ENCODE measurements around the gene BCL6. TPM values are rescaled to one million over a fixed set of nuclear protein-coding genes. Genes with fewer than 3 reads are reported as not detected.

Gene BCL6
- total and polyA plus RNA-seq, 2 donors (not counting 3 experiments of a cell fraction or from before 2014, with no cell fraction given) = 6.9 to 12.1 TPM

DNA sequence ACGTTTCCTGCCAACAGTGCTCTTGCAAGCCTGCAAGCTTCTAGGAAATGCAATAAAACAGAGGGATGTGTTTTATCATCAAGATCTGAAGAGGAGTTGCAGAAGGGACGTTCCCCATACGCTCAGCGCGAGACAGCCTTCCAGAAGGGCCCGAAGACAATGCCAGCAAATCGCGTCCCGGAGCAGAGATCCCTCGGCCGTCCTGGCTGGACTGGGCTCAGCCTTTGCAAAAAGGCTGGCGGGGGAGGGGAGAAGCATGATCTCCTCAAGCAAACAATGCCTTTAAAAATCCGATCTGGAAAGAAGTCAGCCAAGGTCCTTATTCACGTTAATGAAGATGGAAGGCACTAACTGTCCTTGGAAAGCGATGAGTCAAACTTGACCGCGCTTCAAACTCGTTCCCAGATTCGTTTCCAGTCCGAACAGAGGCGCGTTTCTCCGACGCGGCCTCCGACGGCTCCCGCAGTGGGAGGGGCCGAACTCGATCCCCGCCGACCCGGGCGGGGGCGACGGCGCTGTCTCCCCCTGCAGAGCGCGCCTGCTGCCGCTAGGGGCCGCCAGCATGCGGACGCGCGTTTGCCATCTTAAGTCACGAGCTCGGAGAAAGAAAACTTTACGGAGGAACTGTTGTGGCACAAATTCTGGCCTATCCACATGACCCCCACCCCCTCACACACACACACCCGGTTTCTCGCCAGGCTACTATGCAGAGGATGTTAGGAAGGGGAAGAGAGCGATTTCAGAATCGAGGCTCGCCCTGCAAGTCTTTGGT, 5.5 kb downstream of the BCL6 start:
- Histone ChIP-seq H4K20me1 (replicated peaks; ENCODE audit: control insufficient read depth, extremely low read depth, insufficient read depth, low read length) (no peaks in the 10 kb centered on the region), H3K4me3 (replicated peaks in 1 of 3; ENCODE audit: insufficient read depth in 1 of 3, low read depth in 1 of 3, low read length in 3 of 3) (peak overlapping the region; percentile 36 to 82 (median 47)), H2AFZ (ENCODE audit: low read depth, low read length) (peak overlapping the region; percentile 87), H3K4me1 (ENCODE audit: control insufficient read depth, extremely low read depth, insufficient read depth, low read length) (peaks cover 46% of the 10 kb centered on the region), H3K27ac (ENCODE audit: insufficient read depth, low read depth, low read length) (peak overlapping the region; percentile 94), H3K27me3 (ENCODE audit: control insufficient read depth in 2 of 2, insufficient read depth in 2 of 2, low read length in 2 of 2) (no peaks in the 10 kb centered on the region), H3K9me3 (replicated peaks; ENCODE audit: control insufficient read depth, insufficient read depth, low read length) (no peaks in the 10 kb centered on the region), H3K9ac (replicated peaks; ENCODE audit: extremely low read depth, insufficient read depth, low read length) (peak overlapping the region; percentile 94), H3K79me2 (ENCODE audit: control insufficient read depth, insufficient read depth, low read length) (peaks cover 35% of the 10 kb centered on the region), H3K36me3 (ENCODE audit: control insufficient read depth in 2 of 2, extremely low read depth in 1 of 2, insufficient read depth in 2 of 2, low read length in 2 of 2) (no peaks in the 10 kb centered on the region), H3K9me1 (replicated peaks; ENCODE audit: control insufficient read depth, extremely low read depth, insufficient read depth, low read length) (no peaks in the 10 kb centered on the region), H3K4me2 (ENCODE audit: insufficient read depth, low read length) (peak overlapping the region; percentile 93)
- no TSS peak for BruUV-seq (replicated peaks)
- dilution Hi-C loops (cut with MboI; ENCODE audit: extremely low pct_ligation_motif_present, low sequenced_read_pairs) (loop anchor here (5.0 to 25.0 kb wide), 2 partner anchors 923 to 1213 kb away; no protein-coding TSS in a partner anchor), intact Hi-C loops (cut with micrococcal nuclease) (loop anchor here (1.0 to 5.0 kb wide), 11 partner anchors 248 to 1309 kb away; no protein-coding TSS in a partner anchor)
- ChIA-PET POLR2A (interaction anchor here (0.6 to 2.1 kb wide), 3 partner anchors 1193 to 1214 kb away, joined by 5 to 10 read pairs (median 8); no protein-coding TSS in a partner anchor), CTCF (interaction anchor here (0.6 to 6.1 kb wide), 85 partner anchors 9 to 1494 kb away, joined by 3 to 466 read pairs (median 4); no protein-coding TSS in a partner anchor)
- TF ChIP-seq, protein P1, sequence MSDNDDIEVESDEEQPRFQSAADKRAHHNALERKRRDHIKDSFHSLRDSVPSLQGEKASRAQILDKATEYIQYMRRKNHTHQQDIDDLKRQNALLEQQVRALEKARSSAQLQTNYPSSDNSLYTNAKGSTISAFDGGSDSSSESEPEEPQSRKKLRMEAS (IDR thresholded peaks at IDR 0.05; ENCODE audit: insufficient read depth, insufficient read length) = peak; percentile 69
- TF ChIP-seq POLR2A (IDR thresholded peaks at IDR 0.05; ENCODE audit: low read depth, low read length) (no peak), EZH2 (IDR thresholded peaks at IDR 0.05; ENCODE audit: borderline replicate concordance, low read depth, low read length, severe bottlenecking) (no peak), MYC (IDR thresholded peaks at IDR 0.05; ENCODE audit: low read depth, low read length) (no peak), FOS (IDR thresholded peaks at IDR 0.05; ENCODE audit: borderline replicate concordance, insufficient read depth, low read length) (peak; percentile 13), GATA2 (IDR thresholded peaks at IDR 0.05; ENCODE audit: insufficient read depth, insufficient read length, low read depth, low read length) (peak; percentile 35), POLR2AphosphoS5 (IDR thresholded peaks at IDR 0.05; ENCODE audit: insufficient read depth, low read depth, low read length) (no peak), JUN (IDR thresholded peaks at IDR 0.05; ENCODE audit: borderline replicate concordance, insufficient read depth, insufficient read length, low read depth) (no peak)
- TF ChIP-seq, protein P2, sequence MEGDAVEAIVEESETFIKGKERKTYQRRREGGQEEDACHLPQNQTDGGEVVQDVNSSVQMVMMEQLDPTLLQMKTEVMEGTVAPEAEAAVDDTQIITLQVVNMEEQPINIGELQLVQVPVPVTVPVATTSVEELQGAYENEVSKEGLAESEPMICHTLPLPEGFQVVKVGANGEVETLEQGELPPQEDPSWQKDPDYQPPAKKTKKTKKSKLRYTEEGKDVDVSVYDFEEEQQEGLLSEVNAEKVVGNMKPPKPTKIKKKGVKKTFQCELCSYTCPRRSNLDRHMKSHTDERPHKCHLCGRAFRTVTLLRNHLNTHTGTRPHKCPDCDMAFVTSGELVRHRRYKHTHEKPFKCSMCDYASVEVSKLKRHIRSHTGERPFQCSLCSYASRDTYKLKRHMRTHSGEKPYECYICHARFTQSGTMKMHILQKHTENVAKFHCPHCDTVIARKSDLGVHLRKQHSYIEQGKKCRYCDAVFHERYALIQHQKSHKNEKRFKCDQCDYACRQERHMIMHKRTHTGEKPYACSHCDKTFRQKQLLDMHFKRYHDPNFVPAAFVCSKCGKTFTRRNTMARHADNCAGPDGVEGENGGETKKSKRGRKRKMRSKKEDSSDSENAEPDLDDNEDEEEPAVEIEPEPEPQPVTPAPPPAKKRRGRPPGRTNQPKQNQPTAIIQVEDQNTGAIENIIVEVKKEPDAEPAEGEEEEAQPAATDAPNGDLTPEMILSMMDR (IDR thresholded peaks at IDR 0.05; ENCODE audit: extremely low read depth in 1 of 2, insufficient read depth in 1 of 2, low read depth in 1 of 2, low read length in 2 of 2) = peak; percentile 99 to 100
- DNase-seq (ENCODE audit: low read depth, low spot score) (peak; percentile 90), FAIRE-seq (peak; percentile 72)

Data from endothelial cell of umbilical vein (primary cell).